Mucosa of rectum (tissue), 2 donors: ENCODE measurements around the gene DNAJC1.

Experiments
- H3K27ac ChIP-seq, 2 donors: one replicate each; pipeline ENCODE4 v1.7.0; 2013; ENCODE audit warnings: inconsistent platforms in 2 of 2, low read depth in 2 of 2, low read length in 2 of 2
- H3K27me3 ChIP-seq, 2 donors: one replicate each; pipeline ENCODE4 v1.7.0; 2013; ENCODE audit warnings: low read length in 2 of 2; ENCODE audit not compliant: control insufficient read depth in 2 of 2, insufficient read depth in 2 of 2
- H3K36me3 ChIP-seq, 2 donors: one replicate each; pipeline ENCODE4 v1.7.0; 2013; ENCODE audit warnings: low read length in 2 of 2; ENCODE audit not compliant: control insufficient read depth in 2 of 2, insufficient read depth in 2 of 2
- H3K4me1 ChIP-seq, 2 donors: one replicate each; pipeline ENCODE4 v1.7.0; 2013; ENCODE audit warnings: low read length in 2 of 2, mild to moderate bottlenecking in 1 of 2; ENCODE audit not compliant: control insufficient read depth in 2 of 2, insufficient read depth in 2 of 2
- H3K4me3 ChIP-seq, 2 donors: one replicate each; pipeline ENCODE4 v1.7.0; 2013; ENCODE audit warnings: low read length in 2 of 2
- H3K9ac ChIP-seq, 2 donors: one replicate each; pipeline ENCODE4 v1.7.0; 2013; ENCODE audit warnings: low read length in 2 of 2, low read depth in 1 of 2, mild to moderate bottlenecking in 1 of 2
- H3K9me3 ChIP-seq, 2 donors: one replicate each; pipeline ENCODE4 v1.7.0; 2013; ENCODE audit warnings: low read length in 2 of 2; ENCODE audit not compliant: control insufficient read depth in 2 of 2
- donor health status: healthy.
- donor health status: Normal muscosa, but diverticular disease.

DNAJC1 gene

GRCh38 chr10:21981118-21981517, 22.4 kb downstream of the DNAJC1 start:
- Histone ChIP-seq H3K9me3 (no peaks in the 10 kb centered on the region), H3K4me3 (no peak overlapping the region), H3K27me3 (no peaks in the 10 kb centered on the region), H3K36me3 (no peaks in the 10 kb centered on the region), H3K27ac (no peak overlapping the region), H3K9ac (no peak overlapping the region), H3K4me1 (no peaks in the 10 kb centered on the region)

- H3K36me3 ChIP-seq: no peaks in the 10 kb centered on the region
- H3K27ac ChIP-seq: no peak overlapping the region
- no peaks in the 10 kb centered on the region for H3K27me3 ChIP-seq
- no peaks in the 10 kb centered on the region for H3K9me3 ChIP-seq
- no peak overlapping the region for H3K4me3 ChIP-seq
- H3K4me1 ChIP-seq: no peaks in the 10 kb centered on the region
- no peak overlapping the region for H3K9ac ChIP-seq
Observed at GRCh38 chr10:21980691-21981090, 22.8 kb downstream of the DNAJC1 start.

GRCh38 chr10:21978191-21978862, 25.2 kb downstream of the DNAJC1 start:
- Histone ChIP-seq H3K4me3 (no peak overlapping the region), H3K4me1 (no peaks in the 10 kb centered on the region), H3K27me3 (no peaks in the 10 kb centered on the region), H3K9ac (no peak overlapping the region), H3K36me3 (no peaks in the 10 kb centered on the region), H3K9me3 (no peaks in the 10 kb centered on the region), H3K27ac (no peak overlapping the region)

GRCh38 chr10:21976739-21977138, 26.8 kb downstream of the DNAJC1 start:
- H3K27me3 ChIP-seq: no peaks in the 10 kb centered on the region
- H3K36me3 ChIP-seq: no peaks in the 10 kb centered on the region
- no peak overlapping the region for H3K9ac ChIP-seq
- no peaks in the 10 kb centered on the region for H3K4me1 ChIP-seq
- H3K9me3 ChIP-seq: no peaks in the 10 kb centered on the region
- no peak overlapping the region for H3K27ac ChIP-seq
- H3K4me3 ChIP-seq: no peak overlapping the region

GRCh38 chr10:21976280-21976679, 27.2 kb downstream of the DNAJC1 start:
- no peak overlapping the region for H3K9ac ChIP-seq
- no peaks in the 10 kb centered on the region for H3K27me3 ChIP-seq
- no peaks in the 10 kb centered on the region for H3K36me3 ChIP-seq
- H3K9me3 ChIP-seq: no peaks in the 10 kb centered on the region
- H3K4me3 ChIP-seq: no peak overlapping the region
- no peaks in the 10 kb centered on the region for H3K4me1 ChIP-seq
- H3K27ac ChIP-seq: no peak overlapping the region

- no peak overlapping the region for H3K9ac ChIP-seq
- no peaks in the 10 kb centered on the region for H3K36me3 ChIP-seq
- H3K27ac ChIP-seq: no peak overlapping the region
- no peaks in the 10 kb centered on the region for H3K9me3 ChIP-seq
- no peaks in the 10 kb centered on the region for H3K4me1 ChIP-seq
- no peak overlapping the region for H3K4me3 ChIP-seq
- no peaks in the 10 kb centered on the region for H3K27me3 ChIP-seq
Observed at GRCh38 chr10:21975378-21975990, 28.0 kb downstream of the DNAJC1 start.

- Histone ChIP-seq H3K4me1 (no peaks in the 10 kb centered on the region), H3K36me3 (no peaks in the 10 kb centered on the region), H3K27me3 (no peaks in the 10 kb centered on the region), H3K9me3 (no peaks in the 10 kb centered on the region), H3K27ac (no peak overlapping the region), H3K9ac (no peak overlapping the region), H3K4me3 (no peak overlapping the region)
Observed at GRCh38 chr10:21972584-21972983, 30.9 kb downstream of the DNAJC1 start.

GRCh38 chr10:21969326-21970287, 33.9 kb downstream of the DNAJC1 start:
- Histone ChIP-seq H3K4me1 (no peaks in the 10 kb centered on the region), H3K9me3 (no peaks in the 10 kb centered on the region), H3K36me3 (no peaks in the 10 kb centered on the region), H3K9ac (no peak overlapping the region), H3K27me3 (no peaks in the 10 kb centered on the region), H3K4me3 (no peak overlapping the region), H3K27ac (no peak overlapping the region)

- H3K36me3 ChIP-seq: no peaks in the 10 kb centered on the region
- H3K9me3 ChIP-seq: no peaks in the 10 kb centered on the region
- H3K4me1 ChIP-seq: no peaks in the 10 kb centered on the region
- no peak overlapping the region for H3K27ac ChIP-seq
- no peaks in the 10 kb centered on the region for H3K27me3 ChIP-seq
- H3K4me3 ChIP-seq: no peak overlapping the region
- no peak overlapping the region for H3K9ac ChIP-seq
Observed at GRCh38 chr10:21964983-21965665, 38.4 kb downstream of the DNAJC1 start.
